ENCODE data around the gene IKZF3.

GRCh38 chr17:39808409-39808997 is 55.6 kb downstream of the IKZF3 start:
- TF ChIP-seq EZH2phosphoT487 (conservative IDR thresholded peaks at IDR 0.05; ENCODE audit: low read length) (no peak), CTCF (IDR thresholded peaks at IDR 0.05; ENCODE audit: insufficient read depth, low read length, poor library complexity, severe bottlenecking) (no peak)

All from SU-DHL-6 (cell line).